SK-MEL-5 (cell line): Measurements from ENCODE around the gene KREMEN1. TPM values are rescaled to one million over a fixed set of nuclear protein-coding genes. Genes with fewer than 3 reads are reported as not detected.

Experiments
- DNase-seq: peaks from one replicate; pipeline ENCODE4 v3.0.0-alpha.2; 2016; ENCODE audit warnings: low read depth, low spot score
- in situ Hi-C: cut with HindIII; loops from 2 replicates; pipeline ENCODE4 v1.10.0; 2016; ENCODE audit warnings: low sequenced_read_pairs, high pct_unique_total_duplicates, low pct_unique_long_range_greater_than_20kb
- total RNA-seq: library from RNA; depleted of rRNA; stranded (reverse); fragments of >200 nt; shearing (Covaris generic); gene quantifications from 2 replicates; pipeline ENCODE4 v1.2.3, GENCODE V29; 2014

Gene KREMEN1
- total RNA-seq, 1 experiment from 2014 or later, result 23.5 TPM

DNA sequence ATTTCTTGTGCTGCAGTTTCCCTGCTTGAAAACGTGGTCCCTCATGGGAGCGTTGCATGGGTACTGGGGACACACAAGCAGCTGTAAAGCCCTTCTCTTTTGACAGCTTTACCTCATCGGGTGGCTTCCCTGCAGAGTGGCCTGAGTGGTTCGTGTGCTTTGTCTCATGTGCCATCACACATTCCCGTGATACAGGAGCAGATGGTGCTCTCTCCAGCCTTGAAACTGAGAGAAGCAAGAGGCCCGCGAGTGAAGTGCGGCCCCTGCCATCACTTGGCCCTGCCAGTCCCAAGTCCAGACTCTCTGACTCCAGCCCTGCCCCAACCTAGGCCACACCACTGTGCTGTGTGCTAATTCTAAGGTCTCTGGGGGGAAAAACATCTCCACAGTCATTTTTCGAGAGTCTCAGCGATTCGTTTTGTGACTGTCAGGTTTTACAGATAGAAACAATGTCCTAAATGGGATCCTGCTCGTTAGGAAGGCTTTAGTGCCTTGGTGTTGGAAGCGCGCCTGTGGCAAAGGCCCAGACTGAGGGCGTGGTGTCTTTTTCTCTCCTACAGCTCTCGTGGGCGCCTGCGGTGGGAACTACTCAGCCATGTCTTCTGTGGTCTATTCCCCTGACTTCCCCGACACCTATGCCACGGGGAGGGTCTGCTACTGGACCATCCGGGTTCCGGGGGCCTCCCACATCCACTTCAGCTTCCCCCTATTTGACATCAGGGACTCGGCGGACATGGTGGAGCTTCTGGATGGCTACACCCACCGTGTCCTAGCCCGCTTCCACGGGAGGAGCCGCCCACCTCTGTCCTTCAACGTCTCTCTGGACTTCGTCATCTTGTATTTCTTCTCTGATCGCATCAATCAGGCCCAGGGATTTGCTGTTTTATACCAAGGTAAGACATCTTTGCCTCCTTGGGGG, 64.2 kb downstream of the KREMEN1 start:
- DNase-seq, result no peak
- in situ Hi-C loops, result no loop called here

DNA sequence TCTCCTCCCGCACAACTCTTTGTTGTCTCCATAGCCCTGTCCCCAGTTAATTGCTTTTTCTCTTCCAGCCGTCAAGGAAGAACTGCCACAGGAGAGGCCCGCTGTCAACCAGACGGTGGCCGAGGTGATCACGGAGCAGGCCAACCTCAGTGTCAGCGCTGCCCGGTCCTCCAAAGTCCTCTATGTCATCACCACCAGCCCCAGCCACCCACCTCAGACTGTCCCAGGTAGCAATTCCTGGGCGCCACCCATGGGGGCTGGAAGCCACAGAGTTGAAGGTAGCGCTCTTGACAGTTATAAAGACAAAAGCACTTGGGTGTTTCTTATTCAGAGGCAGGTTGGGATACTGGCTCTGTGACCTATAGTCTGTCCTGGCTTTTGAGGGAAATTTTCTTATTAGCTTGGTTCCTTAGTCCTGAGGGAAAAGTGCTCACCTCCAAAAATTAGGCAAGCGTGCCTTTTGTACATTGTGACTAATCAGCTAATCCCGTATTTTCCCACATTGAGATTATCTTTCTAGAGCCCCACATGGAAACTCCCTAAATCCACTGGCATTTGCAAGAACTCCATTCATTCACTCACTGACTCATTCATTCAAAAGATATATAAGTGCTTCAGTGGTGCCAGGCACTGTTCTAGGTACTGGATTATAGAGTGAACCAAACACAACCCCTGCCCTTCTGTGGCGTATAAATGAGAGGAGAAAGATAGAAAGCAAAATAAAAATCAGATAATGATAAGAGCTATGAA, 65.9 kb downstream of the KREMEN1 start:
- in situ Hi-C loops, result no loop called here
- DNase-seq, result no peak

DNA sequence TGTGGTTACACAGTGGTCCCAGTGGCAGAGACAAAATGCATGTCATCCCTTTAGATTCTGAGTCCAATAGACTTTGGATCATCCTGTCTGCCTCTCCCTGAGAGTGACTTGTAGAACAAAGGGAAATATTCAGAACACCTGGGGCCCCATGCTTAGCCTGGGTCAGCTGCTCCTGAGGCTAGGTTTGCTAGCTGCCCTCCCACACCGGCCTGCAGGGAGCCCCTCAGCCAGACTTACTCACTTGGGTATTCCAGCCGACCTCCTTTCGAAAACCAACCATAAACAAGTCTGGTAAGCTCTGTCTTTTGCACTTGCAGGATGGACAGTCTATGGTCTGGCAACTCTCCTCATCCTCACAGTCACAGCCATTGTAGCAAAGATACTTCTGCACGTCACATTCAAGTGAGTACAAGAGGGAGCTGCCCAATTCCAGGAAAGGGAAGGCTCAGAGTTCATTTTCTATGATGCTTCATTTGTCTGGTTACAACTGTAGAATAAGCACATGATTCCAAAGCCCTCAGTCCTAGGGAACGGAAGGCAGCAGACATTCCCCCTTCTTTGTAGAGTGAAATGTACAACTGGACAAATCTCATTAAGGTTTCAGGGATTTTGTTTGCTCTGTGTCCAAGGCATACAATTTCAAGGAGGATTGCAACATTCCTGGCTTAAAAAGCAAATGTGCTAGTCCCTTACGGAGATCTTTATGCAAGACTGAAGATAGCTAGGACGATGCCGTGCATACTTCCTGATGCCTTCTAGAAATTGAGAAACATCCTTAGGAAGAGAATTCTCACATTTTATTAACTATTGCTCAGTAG, 67.3 kb downstream of the KREMEN1 start:
- DNase-seq, result no peak
- in situ Hi-C loops, result no loop called here

DNA sequence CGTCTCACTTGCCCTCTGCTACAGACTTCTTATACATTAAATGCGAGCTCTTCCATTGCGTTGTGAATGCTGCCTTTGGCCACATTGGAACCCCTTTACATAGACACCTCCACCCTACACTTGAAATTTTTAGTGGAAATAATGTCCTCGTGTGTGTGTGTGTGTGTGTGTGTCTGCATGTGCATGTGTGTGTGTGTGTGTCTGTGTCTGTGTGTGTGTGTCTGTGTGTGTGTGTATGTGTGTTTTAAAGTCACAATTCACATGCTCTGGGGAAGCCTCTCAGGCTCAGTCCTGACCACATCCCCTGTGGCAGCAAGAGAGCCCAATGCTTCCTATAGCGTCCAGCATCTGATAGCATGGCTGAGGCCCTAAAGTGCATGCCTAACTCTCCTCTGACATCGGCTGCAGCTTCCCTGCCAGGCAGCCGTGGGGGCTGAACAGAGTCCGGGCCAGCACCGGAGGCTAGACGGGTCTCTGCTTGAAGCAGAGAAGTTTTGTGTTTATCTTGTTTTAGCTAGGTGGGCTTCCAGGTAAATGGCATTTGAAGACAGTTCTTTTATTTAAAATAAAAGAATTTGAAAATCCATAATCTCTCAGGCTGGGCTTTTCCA, 68.3 kb downstream of the KREMEN1 start:
- DNase-seq, result no peak
- in situ Hi-C loops, result no loop called here

DNA sequence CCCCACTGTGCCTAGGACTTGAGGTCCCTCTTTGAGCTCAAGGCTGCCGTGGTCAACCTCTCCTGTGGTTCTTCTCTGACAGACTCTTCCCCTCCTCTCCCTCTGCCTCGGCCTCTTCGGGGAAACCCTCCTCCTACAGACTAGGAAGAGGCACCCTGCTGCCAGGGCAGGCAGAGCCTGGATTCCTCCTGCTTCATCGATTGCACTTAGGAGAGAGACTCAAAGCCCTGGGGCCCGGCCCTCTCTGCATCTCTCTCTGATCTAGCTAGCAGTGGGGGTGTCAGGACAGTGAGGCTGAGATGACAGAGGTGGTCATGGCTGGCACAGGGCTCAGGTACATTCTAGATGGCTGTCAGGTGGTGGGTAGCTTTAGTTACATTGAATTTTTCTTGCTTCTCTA, 69.3 kb downstream of the KREMEN1 start:
- DNase-seq, result no peak
- in situ Hi-C loops, result no loop called here

DNA sequence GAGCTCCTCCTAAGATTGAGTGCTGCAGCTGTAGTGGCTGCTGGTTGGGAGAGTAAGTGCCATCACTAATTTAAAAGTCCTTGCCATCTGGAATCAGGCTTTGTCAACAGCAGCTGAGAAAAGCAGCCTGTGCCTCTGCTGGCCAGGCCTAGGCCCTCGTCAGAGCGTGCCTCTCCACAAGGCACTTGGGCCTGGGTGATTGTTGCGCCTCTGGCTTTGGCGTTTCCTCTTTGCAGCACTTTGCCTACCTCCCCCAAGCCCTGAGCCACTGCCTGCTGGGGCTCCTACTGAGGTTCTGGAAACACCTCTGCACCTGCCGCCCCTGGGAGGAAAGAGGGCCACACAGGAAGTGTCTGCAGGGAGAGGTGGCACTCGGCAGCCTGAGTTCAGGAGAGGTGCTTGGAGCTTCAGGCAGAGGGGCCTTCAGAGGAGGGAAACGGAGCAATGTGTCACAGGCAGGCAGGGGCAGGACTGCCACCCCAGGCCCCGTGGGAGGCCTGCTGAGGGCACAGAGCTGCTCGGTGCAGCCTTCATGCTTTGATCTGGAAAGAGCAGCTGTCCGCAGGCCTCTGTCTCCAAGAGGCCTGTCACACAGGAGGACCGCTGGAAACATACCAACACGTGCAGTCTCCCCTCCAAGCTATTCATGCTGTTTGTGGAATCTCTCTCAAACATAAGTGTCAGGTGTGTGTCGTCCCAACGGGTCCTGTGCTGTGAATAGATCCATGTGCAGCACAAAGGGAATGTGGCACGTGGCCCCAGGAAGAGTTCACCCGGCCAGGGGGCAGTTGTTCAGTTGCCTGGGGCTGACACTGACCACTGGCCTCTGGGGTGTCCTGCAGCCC, 71.3 kb downstream of the KREMEN1 start:
- in situ Hi-C loops, result no loop called here
- DNase-seq, result no peak

GRCh38 chr22:29144786-29145160, 71.9 kb downstream of the KREMEN1 start:
- in situ Hi-C loops, result no loop called here
- DNase-seq, result no peak

- no peak for DNase-seq
- in situ Hi-C loops, result no loop called here
These were observed 72.7 kb downstream of the KREMEN1 start for GRCh38 chr22:29145321-29146072.

DNA sequence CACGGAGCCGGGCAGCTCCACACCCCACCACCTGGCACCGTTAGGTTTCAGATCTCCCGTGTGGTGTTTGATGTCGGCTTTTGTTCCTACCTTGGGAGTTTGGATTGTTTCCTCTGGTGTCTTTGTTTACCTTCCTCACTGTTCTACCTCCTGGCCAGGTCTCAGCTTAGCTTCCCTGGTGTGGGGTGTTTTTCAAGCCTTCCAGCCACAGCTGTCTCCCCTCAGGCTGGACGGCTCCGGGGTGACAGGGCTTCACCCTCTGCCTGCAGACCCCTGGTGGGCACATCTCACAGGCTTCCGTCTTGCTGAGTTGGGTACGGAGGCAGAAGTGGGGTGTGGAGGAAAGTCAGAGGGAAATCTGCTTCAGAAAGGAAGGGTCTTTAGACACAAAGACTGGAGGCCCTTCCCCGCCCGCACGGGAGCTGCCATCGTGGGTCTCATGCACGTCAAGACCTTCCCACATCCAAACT, 73.3 kb downstream of the KREMEN1 start:
- in situ Hi-C loops, result no loop called here
- no peak for DNase-seq

DNA sequence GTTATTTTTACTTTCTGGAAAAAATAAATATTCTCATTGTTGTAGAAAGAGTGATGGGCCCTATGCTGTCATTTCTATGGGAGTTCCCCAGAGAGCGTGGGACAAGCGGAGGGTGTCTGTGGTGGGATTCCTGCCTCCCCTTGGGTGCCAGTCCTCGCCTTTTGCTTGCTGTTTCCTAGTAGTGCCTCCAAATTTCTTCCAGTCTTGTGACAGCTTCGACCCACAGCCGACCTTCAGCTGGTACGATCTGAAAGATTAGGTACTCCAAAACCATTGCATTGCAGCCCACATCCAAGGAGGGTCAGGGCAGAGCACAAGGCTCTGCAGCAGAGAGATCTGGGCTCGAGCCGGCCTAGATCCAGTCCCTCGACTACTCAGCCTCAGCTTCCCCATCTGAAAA, 73.9 kb downstream of the KREMEN1 start:
- in situ Hi-C loops, result no loop called here
- no peak for DNase-seq

GRCh38 chr22:29147331-29147899, 74.6 kb downstream of the KREMEN1 start:
- in situ Hi-C loops, result no loop called here
- no peak for DNase-seq

GRCh38 chr22:29148036-29148435, 75.2 kb downstream of the KREMEN1 start:
- no peak for DNase-seq
- in situ Hi-C loops, result no loop called here

DNA sequence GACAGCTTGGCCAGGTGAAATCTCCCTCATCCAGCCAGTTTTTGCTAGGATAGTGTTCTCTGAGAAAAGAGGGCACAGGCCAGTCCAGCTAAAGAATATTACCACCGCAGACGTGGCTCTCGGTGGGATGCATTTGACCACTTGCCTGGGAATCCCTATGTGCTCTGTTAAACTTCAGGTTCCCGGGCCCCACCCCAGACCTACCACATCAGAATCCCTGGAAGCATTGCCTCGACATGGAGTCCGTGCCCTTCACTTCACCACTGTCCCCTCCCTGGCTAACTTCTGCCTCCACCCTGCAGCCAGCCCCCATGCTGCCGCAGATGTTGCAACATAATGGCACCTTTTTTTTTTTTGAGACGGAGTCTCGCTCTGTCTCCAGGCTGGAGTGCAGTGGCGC, 76.0 kb downstream of the KREMEN1 start:
- DNase-seq, result no peak
- in situ Hi-C loops, result no loop called here

DNA sequence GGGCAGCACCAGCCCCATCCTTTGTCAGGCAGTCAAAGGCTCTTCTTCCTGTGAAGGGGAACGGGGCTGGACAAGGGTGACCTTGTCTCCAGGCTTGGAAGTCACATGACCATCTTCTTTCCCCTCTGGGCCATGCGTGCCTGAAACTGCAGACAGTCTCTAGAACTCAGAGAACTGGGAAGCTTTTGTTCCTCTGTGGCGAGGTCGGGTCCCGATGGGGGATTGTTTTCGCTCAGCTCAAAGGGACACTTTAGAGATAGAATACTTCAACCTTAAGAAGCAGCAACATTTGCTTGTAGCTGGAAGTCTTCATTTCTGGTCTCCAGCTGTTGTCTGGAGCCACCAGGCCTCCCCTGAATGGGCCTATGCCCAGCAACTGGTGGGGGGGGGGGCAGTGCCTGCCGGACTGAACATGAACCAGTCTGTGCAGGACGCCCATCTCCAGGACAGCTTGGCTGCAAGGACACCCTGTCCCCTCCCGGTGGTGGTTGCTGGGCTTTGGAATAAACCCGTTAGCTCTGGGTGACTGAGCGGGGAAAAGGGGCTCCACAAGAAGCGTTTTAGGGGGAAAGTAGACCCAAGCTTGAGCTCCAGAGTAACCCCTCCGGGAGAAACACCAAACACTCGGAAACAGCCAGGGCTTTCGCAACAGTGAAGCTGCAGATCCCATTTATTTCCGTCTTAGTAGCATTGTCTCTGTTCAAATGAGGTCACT, 77.2 kb downstream of the KREMEN1 start:
- in situ Hi-C loops, result no loop called here
- DNase-seq, result peak; percentile 99

GRCh38 chr22:29150701-29151100, 77.9 kb downstream of the KREMEN1 start:
- DNase-seq, result no peak
- in situ Hi-C loops, result no loop called here
